Left ventricle myocardium superior (tissue), 1 donor: Measurements from ENCODE around the gene MSI1. TPM values are rescaled to one million over a fixed set of nuclear protein-coding genes. Genes with fewer than 3 reads are reported as not detected.

Source experiments
- ATAC-seq: fragments of 200-7000 bp; cut with Tn5 transposase; one replicate; pipeline ENCODE4 v1.9.1; 2020; ENCODE audit warnings: mild to moderate bottlenecking, moderate library complexity
- DNase-seq: peaks from one replicate; pipeline ENCODE4 v3.0.0-alpha.2; 2020
- intact Hi-C: fragments of 100-400 bp; cut with micrococcal nuclease; formaldehyde crosslinking; loops from one replicate; pipeline ENCODE4 v1.11.0; 2022
- total RNA-seq: library from RNA; stranded (reverse); fragmentation: NEBNext Ultra II Directional; extraction: Animal tissue kit (Norgen Biotek cat#: 25700); gene quantifications from one replicate; pipeline ENCODE4 v1.2.1, GENCODE V29; 2021
- donor health status: DM: no; HTN: yes; CAD: no; lungs with severe emphysema.

Gene MSI1
- total RNA-seq, 1 donor from 2014 or later: 6.8 TPM

DNA sequence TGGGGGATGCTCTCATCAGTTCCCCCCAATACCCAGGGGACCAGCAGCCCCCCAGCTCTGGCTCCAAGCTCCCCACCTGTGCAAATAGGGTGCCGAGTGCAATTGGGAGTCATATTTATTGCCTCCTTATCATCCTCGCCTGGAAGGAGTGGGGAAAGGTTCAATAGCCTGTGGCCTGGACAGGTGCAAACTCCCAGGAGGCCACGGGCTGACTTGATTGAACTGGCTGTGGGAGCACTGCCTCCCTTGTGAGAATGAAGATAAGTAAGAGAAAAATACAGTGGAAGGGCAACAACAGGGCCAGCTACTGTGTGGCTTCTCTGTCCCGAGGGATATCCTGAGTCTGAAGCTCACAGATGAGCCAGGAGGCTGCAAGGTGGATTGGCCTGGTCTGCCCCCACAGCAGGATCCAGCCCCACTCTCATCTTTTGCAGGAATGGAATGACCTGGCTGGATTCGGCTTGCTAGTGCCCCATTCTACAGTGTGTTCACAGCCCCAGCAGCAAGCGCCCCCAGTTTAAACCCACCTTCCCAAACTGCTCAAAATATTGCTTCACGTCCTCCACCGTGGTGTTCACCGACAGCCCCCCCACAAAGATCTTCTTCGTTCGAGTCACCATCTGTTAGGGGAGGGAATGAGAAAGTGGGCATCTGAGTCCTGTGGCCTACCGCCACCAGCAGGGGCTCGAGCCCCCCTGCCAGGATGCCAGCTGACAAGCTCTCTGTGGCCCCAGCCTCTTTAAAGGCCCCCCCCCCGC lies 6.3 kb downstream of the MSI1 start:
- intact Hi-C loops: no loop called here
- DNase-seq (no peak), ATAC-seq (no peak)

DNA sequence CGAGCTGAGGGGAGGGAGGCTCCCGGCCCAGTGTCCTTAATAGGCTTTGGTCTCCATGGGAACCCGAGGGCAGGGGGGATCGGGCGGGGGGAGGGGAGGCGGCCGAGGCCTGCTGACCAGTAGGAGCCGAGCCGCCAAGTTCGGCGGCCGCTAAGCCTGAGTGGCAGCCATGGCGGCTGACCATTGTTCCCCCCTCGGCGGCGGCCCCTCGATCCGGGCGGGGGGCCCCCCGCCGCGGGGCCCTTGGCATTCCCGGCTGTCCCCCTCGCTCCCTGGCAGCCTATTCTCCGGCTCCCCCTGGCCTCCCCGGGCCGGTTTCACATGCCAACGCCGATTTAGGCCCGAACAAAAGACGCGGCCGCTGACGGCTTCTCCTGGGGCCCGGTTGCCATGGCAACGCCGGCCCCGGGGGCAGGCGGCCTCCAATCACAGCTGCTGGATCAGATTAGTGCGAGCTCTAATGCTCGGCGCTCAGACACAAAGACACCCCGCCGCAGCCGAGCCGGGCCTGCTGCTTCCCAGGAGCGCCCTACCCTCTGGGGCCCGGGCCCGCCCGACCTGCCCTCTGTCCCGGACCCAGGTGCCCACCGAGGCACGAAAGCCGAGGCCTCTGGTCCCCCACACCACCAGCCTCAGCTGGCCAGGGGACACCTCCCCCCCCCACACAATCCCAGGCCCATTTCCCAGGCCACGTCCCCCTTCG lies 7.3 kb downstream of the MSI1 start:
- ATAC-seq (peak; percentile 74), DNase-seq (peak; percentile 76)
- intact Hi-C loops: no loop called here

- ATAC-seq: no peak
- no peak for DNase-seq
- intact Hi-C loops: loop anchor here (5.0 kb wide), 2 partner anchors 53 to 73 kb away; no protein-coding TSS in a partner anchor
These were observed 9.8 kb downstream of the MSI1 start for GRCh38 chr12:120359128-120359527.

GRCh38 chr12:120358412-120359100 lies 10.4 kb downstream of the MSI1 start:
- DNase-seq: no peak
- ATAC-seq: no peak
- intact Hi-C loops: loop anchor here (5.0 kb wide), 2 partner anchors 54 to 74 kb away; no protein-coding TSS in a partner anchor

- intact Hi-C loops: loop anchor here (5.0 kb wide), 2 partner anchors 55 to 75 kb away; no protein-coding TSS in a partner anchor
- DNase-seq (no peak), ATAC-seq (no peak)
These were observed 11.9 kb downstream of the MSI1 start for GRCh38 chr12:120357104-120357503.

DNA sequence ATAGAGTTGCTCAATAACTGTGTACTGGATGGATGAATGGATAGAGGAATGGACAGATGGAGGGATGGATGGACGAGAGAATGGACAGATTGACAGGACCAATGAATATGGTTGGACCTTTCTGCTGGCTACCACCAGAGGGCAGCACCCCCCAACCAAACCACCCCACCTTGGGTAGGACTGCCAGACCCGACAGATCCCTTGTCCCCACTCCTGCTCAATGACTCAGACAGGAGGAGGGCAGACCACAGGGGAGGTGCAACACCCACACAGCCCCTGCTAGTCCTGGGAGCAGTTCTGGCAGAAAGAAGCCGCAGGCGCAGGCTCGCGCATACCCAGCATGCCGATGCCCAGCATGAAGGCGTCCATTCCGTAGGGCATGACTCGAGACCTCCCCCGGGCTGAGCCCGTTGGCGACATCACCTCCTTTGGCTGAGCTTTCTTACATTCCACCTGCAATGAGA lies 12.4 kb downstream of the MSI1 start:
- intact Hi-C loops: loop anchor here (5.0 kb wide), 2 partner anchors 56 to 76 kb away; no protein-coding TSS in a partner anchor
- ATAC-seq (peak; percentile 95), DNase-seq (peak; percentile 77)

DNA sequence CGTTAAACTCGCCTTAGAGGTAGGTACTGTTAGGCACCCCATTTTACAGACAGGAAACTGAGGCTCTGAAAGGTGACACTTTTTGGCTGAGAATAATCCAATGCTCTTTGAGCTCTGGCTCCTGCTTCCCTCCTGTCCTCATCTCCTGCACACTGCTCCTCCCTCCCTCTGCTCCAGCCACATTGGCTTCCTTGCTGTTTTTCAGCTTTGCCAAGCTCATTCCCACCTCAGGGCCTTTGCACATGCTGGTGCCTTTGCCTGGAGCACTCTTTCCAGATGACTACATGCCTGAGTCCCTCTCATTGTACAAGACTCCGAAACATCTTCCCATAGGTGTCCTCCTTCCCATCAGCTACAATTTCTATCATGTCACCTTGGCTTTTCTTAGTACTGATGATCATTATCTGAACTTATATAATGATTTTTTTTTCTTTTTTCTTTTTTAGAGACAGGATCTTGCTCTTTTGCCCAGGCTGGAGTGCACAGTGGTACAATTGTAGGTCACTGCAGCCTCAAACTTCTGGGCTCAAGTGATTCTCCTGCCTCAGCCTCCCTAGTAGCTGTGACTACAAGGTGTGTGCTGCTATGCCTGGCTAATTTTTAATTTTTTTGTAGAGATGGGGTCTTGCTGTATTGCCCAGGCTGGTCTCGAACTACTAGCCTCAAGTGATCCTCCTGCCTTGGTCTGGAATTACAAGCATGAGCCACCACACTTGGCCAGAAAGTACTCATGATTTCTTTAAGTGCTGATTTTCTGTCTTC lies 15.2 kb downstream of the MSI1 start:
- intact Hi-C loops: no loop called here
- ATAC-seq: no peak
- DNase-seq: no peak

DNA sequence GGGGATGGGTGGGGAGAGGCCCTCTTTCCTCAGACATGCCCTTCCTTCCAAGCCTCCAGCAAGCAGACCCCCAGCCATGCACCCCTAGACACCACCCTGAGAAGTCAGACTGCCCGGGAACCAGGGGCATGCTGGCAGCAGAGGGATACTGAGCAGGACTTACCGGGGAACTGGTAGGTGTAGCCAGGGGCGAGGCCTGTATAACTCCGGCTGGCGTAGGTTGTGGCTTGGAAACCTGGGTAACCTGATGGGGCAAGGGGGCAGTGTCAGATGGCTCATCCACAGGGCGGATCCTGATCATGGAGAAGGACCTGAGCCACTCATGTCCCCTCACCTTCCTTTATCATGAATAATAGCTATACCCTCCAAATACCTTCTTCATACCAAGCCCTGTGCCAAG lies 15.8 kb downstream of the MSI1 start:
- intact Hi-C loops: no loop called here
- DNase-seq (no peak), ATAC-seq (no peak)

DNA sequence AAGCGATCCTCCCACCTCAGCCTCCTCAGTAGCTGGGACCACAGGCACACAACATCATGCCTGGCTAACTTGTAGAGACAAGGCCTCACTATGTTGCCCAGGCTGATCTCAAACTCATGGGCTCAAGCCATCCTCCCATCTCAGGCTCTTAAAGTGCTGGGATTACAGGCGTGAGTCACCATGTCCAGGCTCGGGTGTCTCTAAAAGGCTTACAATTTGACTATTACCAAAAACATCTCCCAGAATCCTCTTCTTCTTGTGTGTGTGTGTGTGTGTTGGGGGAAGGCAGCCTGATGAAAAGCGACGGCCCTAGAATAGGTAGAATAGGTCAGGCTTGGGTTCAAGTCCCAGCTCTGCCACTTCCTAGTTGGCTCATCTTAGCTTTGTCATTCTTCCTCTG lies 16.8 kb downstream of the MSI1 start:
- no peak for ATAC-seq
- intact Hi-C loops: no loop called here
- DNase-seq: no peak

DNA sequence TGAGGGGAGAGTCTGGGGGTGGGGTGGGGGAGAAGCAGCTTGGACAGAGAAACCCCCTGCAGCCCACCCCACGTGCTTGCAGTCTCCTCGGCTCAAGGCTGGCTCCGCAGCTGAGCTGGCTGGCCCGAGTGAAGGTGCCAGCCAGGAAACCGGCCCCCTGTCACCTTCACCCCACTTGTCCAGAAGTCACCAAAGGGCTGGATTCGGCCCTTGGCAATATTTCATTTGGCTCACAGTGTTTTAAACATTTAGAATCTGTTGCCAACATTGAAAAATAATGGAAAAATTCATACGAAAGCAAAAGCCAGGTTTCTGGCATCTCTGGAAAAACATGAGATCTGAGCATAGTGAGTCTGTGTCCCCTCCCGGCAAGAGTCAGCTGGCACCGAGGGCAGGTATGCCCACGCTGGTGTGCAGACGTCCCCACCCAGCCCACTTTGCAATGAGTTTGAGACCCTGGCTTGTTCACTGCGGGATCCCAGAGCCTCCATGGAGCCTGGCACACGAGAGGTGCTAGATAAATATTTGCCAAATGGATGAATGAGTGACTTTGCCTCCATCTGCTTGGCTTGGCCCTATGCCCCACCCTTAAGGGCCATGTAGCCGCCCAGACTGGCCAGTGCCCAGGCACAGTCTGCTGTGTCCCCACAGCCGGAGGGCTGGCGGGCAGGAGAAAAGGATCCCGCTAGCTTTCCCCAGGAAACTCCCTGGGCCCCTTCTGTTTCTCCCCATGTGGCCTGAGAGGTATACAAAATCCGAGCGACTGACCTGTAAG lies 18.2 kb downstream of the MSI1 start:
- intact Hi-C loops: no loop called here
- DNase-seq (no peak), ATAC-seq (no peak)

GRCh38 chr12:120347766-120348165 lies 21.2 kb downstream of the MSI1 start:
- intact Hi-C loops: no loop called here
- ATAC-seq: no peak

DNA sequence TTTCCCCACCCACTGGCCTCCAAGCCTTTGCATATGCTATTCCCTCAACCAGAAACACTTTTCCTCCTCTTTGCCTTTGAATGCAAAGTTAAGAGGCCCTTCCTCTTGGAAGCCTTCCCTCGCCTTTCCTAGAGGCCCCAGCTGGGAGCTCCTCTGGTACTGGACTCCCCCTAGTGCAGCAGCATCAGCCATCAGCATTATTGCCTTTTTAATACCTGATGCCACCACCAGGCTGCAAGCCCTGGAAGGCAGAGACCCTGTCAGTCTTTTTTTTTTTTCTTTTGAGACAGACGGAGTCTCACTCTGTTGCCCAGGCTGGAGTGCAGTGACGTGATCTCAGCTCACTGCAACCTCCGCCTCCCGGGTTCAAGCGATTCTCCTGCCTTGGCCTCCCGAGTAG lies 22.3 kb downstream of the MSI1 start:
- intact Hi-C loops: no loop called here
- no peak for ATAC-seq
- DNase-seq: no peak

More at GRCh38 chr12:120347766-120348165, 21.2 kb downstream of the MSI1 start:
- DNase-seq: no peak

GRCh38 chr12:120346031-120346430 lies 22.9 kb downstream of the MSI1 start:
- ATAC-seq: no peak
- DNase-seq: no peak
- intact Hi-C loops: no loop called here

DNA sequence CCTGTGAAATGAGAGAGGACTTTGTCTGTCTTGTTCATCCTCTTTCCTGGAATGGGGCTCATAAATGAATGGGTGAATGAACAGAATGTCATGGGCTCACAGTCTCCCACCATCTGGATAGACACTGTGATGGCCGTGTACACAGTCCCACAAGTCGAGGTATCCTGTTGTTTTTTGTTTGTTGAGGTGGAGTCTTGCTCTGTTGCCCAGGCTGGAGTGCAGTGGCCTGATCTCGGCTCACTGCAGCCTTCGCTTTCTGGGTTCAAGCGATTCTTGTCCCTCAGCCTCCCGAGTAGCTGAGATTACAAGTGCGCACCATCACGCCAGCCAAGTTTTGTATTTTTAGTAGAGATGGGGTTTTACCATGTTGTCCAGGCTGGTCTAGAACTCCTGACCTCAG lies 25.3 kb downstream of the MSI1 start:
- intact Hi-C loops: no loop called here
- DNase-seq: no peak
- no peak for ATAC-seq

- ATAC-seq (no peak), DNase-seq (no peak)
- intact Hi-C loops: no loop called here
These were observed 25.9 kb downstream of the MSI1 start for GRCh38 chr12:120343039-120343537.

DNA sequence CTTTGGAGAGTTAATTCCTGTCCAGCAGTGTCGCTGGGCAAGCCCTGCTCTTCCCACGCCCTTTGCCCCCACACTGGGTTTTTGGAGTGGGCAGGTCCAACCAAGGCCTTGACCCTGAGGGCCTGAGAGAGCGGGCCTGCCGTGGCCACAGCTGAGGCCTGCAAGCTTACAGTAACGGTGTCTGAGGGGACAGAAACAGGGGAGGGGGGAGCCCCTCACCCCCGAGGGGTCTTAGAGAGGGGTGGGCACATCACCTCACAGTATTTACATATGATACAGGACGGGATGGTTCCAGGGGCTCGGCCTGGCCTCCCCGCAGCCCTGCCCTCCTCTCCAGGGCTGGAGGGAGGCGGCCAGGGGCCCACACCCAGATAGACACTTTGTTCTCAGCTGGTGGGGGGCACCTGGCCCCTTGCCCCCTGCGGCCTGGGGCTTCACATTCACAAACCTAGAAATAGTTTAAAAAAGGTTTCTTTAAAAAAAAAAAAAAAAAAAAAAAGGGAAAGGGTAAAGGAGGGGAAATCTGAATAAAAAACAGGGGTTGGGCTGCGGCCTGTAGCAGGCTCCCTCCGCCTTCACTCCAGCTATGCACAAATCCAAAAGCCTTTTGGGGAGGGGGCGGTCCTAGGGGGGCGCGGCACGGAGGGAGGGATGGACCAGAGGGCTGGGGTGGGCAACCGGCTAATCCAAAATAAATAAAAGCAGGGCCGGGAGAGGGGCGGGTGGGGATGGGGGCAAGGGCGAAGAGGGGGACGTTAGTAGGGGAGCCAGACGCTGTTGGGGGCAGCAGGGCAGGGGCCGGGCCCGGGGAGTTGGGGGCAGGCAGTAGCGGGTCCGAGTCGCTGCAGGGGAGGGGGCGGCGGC lies 26.6 kb downstream of the MSI1 start:
- ATAC-seq (no peak), DNase-seq (no peak)

GRCh38 chr12:120339256-120339655 lies 29.7 kb downstream of the MSI1 start:
- no peak for ATAC-seq
- no peak for DNase-seq
- intact Hi-C loops: no loop called here

More for the DNA sequence above, 26.6 kb downstream of the MSI1 start:
- intact Hi-C loops: no loop called here
